ENCODE data around the gene CABLES2. TPM values are rescaled to one million over a fixed set of nuclear protein-coding genes. Genes with fewer than 3 reads are reported as not detected.

The CABLES2 gene
- total RNA-seq, 1 donor from 2014 or later, result 9.3 TPM

DNA sequence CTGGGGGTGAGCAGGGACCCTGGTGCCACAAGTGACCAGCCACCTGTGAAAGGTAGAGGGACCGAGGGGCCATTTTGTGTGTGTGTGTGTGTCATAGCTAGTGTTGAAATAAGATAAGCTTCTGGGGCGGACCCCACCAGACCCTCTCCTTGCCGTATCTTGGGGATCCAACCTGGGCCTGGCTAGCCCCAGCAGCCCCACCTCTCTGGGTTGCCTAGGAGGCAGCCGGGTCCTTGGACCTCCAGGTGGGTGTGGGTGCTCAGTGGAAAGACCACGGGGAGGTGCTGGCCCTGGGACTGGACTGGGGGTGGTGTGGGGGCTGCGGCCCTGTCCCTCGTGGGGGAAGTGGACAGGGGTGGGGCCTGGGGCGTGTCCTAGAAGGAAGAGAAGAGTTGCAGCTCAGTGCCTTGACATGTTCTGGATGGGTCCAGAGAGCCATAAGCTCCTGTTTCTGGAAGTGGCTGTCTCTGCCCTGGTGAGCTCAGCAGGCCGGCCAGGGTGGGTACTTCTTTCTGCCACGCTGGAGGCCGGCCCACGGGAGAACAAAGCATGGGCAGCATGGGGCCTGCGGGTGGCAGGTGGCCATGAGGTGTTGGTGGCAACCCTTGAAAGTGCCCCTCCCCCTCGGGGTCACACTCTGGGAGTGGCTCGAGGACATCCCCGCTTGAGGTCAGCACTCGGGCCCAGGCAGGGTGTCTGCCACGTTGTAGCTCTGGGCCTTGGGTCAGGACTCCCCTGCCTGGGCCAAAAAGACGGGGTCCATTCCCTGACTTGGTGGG lies 11.8 kb upstream of the CABLES2 start:
- H3K27ac Mint-ChIP-seq (ENCODE audit: unreplicated experiment), result no peak overlapping the region
- TF ChIP-seq, protein P1, sequence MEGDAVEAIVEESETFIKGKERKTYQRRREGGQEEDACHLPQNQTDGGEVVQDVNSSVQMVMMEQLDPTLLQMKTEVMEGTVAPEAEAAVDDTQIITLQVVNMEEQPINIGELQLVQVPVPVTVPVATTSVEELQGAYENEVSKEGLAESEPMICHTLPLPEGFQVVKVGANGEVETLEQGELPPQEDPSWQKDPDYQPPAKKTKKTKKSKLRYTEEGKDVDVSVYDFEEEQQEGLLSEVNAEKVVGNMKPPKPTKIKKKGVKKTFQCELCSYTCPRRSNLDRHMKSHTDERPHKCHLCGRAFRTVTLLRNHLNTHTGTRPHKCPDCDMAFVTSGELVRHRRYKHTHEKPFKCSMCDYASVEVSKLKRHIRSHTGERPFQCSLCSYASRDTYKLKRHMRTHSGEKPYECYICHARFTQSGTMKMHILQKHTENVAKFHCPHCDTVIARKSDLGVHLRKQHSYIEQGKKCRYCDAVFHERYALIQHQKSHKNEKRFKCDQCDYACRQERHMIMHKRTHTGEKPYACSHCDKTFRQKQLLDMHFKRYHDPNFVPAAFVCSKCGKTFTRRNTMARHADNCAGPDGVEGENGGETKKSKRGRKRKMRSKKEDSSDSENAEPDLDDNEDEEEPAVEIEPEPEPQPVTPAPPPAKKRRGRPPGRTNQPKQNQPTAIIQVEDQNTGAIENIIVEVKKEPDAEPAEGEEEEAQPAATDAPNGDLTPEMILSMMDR (IDR thresholded peaks at IDR 0.05; ENCODE audit: unreplicated experiment), result no peak
- DNase-seq (ENCODE audit: low spot score), result no peak
- H3K27me3 Mint-ChIP-seq (ENCODE audit: unreplicated experiment), result peaks cover 10% of the 10 kb centered on the region
- H3K4me3 Mint-ChIP-seq (ENCODE audit: unreplicated experiment), result no peak overlapping the region
- no peaks in the 10 kb centered on the region for H3K4me1 Mint-ChIP-seq (ENCODE audit: unreplicated experiment)
- H3K36me3 Mint-ChIP-seq (ENCODE audit: low read depth, unreplicated experiment), result peaks cover 4% of the 10 kb centered on the region
- no peaks in the 10 kb centered on the region for H3K9me3 Mint-ChIP-seq (ENCODE audit: unreplicated experiment)

DNA sequence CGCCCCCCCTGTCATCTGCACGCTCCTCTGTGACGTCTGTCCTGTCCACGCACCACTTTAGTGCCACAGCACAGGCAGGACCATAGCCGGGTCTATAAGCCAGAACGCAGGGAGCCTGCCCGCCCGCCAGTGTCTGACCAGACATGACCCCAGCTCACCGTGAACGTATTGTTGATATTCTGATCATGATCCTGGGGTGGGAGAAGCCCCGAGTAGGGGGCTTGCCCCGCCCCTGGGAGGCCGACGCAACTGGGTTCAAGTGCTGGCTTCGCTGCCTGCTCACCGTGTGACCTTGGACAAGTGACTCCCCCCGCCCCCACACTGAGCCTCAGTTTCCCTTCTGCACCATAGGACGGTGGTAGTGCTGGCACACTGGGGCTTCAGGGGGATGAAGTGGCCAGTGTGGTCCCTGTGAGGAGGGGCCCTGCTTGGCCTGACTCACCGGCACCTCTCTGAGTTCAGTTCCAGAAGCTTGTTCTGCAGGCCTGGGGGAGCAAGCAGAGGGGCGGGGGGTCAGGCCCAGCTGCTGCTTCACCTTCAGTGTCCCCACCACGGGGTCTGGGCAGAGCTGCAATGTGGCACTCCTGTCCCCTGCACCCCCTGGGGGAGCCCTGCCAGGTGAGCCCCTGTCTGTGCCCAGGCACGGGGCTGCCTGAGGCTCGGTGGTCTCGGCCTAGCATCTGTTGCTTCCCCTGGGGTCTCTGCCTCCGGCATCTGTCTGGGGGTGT lies 11.1 kb upstream of the CABLES2 start:
- no peak overlapping the region for H3K27ac Mint-ChIP-seq (ENCODE audit: unreplicated experiment)
- H3K9me3 Mint-ChIP-seq (ENCODE audit: unreplicated experiment), result no peaks in the 10 kb centered on the region
- H3K27me3 Mint-ChIP-seq (ENCODE audit: unreplicated experiment), result peaks cover 10% of the 10 kb centered on the region
- TF ChIP-seq, protein P1 (IDR thresholded peaks at IDR 0.05; ENCODE audit: unreplicated experiment), result no peak
- no peaks in the 10 kb centered on the region for H3K4me1 Mint-ChIP-seq (ENCODE audit: unreplicated experiment)
- peaks cover 4% of the 10 kb centered on the region for H3K36me3 Mint-ChIP-seq (ENCODE audit: low read depth, unreplicated experiment)
- H3K4me3 Mint-ChIP-seq (ENCODE audit: unreplicated experiment), result no peak overlapping the region
- DNase-seq (ENCODE audit: low spot score), result no peak

DNA sequence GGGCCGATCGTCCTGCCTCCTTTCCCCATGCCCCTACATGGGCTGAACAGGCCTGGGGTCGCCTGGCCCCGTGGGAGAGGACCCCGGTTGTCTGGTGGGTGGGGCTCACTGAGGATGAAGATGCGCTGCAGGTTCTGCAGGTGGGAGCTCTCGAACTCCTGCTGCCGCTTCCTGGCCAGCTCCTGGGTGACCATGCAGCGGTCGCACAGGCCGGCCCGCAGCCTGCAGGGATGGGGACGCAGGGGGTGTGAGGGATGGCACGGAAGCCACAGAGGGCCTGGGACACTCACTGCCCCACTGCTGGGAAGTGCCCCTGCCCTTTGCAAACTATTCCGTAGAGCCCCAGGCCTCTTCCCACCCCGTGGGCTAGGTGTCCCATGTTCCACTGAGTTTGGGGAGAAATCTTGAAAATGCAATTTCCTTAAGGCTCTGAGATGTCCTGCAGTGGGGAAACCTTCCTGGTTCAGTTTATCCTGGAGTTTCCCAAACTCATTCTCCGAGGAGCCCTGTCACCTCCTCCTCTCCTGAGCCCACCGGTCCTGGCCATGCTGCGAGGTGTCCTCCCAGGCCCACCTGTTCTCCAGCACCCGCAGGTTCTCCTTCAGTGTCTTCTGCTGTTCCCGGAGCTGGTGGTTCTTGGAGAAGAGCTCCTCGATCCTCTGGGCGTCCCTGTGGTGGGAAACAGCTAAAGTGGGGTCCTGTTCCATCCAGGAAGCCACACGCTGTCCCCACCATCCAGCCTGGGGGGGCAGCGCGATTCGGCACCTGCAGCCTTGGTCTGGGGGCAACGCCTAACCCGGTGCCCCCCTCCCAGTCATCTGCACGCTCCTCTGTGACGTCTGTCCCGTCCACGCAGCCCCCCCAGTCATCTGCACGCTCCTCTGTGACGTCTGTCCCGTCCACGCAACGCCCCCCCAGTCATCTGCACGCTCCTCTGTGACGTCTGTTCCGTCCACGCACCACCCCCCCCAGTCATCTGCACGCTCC lies 9.9 kb upstream of the CABLES2 start:
- TF ChIP-seq, protein P1 (IDR thresholded peaks at IDR 0.05; ENCODE audit: unreplicated experiment), result no peak
- Mint-ChIP-seq H3K36me3 (ENCODE audit: low read depth, unreplicated experiment) (peaks cover 4% of the 10 kb centered on the region), H3K27ac (ENCODE audit: unreplicated experiment) (no peak overlapping the region), H3K9me3 (ENCODE audit: unreplicated experiment) (no peaks in the 10 kb centered on the region), H3K4me3 (ENCODE audit: unreplicated experiment) (no peak overlapping the region), H3K27me3 (ENCODE audit: unreplicated experiment) (peaks cover 10% of the 10 kb centered on the region), H3K4me1 (ENCODE audit: unreplicated experiment) (no peaks in the 10 kb centered on the region)
- no peak for DNase-seq (ENCODE audit: low spot score)

DNA sequence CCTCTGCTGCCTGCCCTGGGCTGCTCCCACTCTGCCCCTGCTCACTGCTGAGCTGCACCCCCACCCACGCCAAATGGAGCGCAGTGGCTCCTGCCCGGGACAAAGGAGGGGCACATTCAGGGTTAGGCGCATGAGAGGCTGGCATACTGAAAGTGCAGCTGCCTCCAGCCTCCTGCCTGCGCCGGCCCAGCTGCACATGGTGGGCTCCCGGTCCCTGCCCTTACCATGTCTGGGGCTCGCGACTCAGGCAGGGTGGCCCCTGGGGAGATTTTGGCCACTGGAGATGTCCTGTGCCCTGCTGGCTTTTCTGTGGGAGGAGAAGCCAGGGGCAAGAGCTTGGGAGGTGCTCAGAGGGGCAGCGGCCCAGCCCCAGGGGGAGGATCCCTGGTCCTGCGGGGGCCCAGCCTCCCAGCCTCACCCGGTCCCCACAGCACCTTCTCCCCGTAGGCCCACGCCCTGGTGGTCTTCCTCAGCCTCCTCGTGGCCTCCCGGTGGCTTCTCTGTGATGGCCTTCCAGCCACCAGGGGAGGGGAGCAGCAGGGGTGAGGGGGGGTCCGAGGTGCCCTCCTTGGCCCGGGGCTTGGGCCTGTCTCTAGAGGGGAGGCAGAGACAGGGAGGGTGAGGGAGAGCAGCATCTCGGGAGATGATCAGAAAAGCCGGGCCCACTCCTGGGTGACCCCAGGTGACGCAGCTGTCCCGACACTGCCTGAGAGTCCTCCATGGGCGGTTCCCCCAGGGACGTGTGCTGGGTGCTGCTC lies 8.4 kb upstream of the CABLES2 start:
- TF ChIP-seq, protein P1 (IDR thresholded peaks at IDR 0.05; ENCODE audit: unreplicated experiment), result no peak
- Mint-ChIP-seq H3K4me3 (ENCODE audit: unreplicated experiment) (no peak overlapping the region), H3K27me3 (ENCODE audit: unreplicated experiment) (peaks cover 5% of the 10 kb centered on the region), H3K4me1 (ENCODE audit: unreplicated experiment) (no peaks in the 10 kb centered on the region), H3K9me3 (ENCODE audit: unreplicated experiment) (no peaks in the 10 kb centered on the region), H3K36me3 (ENCODE audit: low read depth, unreplicated experiment) (peaks cover 4% of the 10 kb centered on the region), H3K27ac (ENCODE audit: unreplicated experiment) (no peak overlapping the region)
- DNase-seq (ENCODE audit: low spot score), result no peak
